NCI-H1105 treated with DMSO at 0.1 percent for 48 hours (cell line): ENCODE measurements around the gene NRIP1.

ENCODE experiments used
- DNase-seq: peaks from one replicate; lab custom pipeline; 2025; lab: John Stamatoyannopoulos, UW

The NRIP1 gene

GRCh38 chr21:15006594-15007230 lies 58.1 kb downstream of the NRIP1 start:
- DNase-seq: no peak

- no peak for DNase-seq
These were observed 59.4 kb downstream of the NRIP1 start for GRCh38 chr21:15005391-15005790.

GRCh38 chr21:15004721-15005370 lies 60.0 kb downstream of the NRIP1 start:
- DNase-seq: no peak

- DNase-seq: peak; percentile 94
These were observed 61.2 kb downstream of the NRIP1 start for GRCh38 chr21:15003463-15004135.

GRCh38 chr21:15001857-15002606 lies 62.8 kb downstream of the NRIP1 start:
- DNase-seq: no peak

- DNase-seq: no peak
These were observed 63.7 kb downstream of the NRIP1 start for GRCh38 chr21:15001113-15001512.

- no peak for DNase-seq
These were observed 64.7 kb downstream of the NRIP1 start for GRCh38 chr21:15000081-15000480.

- DNase-seq: no peak
These were observed 66.0 kb downstream of the NRIP1 start for GRCh38 chr21:14998784-14999183.

- DNase-seq: no peak
These were observed 66.5 kb downstream of the NRIP1 start for GRCh38 chr21:14998336-14998735.

GRCh38 chr21:14995695-14996490 lies 68.9 kb downstream of the NRIP1 start:
- DNase-seq: no peak

- DNase-seq: no peak
These were observed 69.6 kb downstream of the NRIP1 start for GRCh38 chr21:14995226-14995625.

GRCh38 chr21:14993115-14993514 lies 71.7 kb downstream of the NRIP1 start:
- no peak for DNase-seq

- no peak for DNase-seq
These were observed 72.8 kb downstream of the NRIP1 start for GRCh38 chr21:14991957-14992356.

- no peak for DNase-seq
These were observed 75.4 kb downstream of the NRIP1 start for GRCh38 chr21:14989359-14989758.

- DNase-seq: no peak
These were observed 76.0 kb downstream of the NRIP1 start for GRCh38 chr21:14988760-14989159.

- no peak for DNase-seq
These were observed 77.2 kb downstream of the NRIP1 start for GRCh38 chr21:14987370-14988170.

- no peak for DNase-seq
These were observed 79.5 kb downstream of the NRIP1 start for GRCh38 chr21:14985306-14985705.

GRCh38 chr21:14982336-14982735 lies 82.5 kb downstream of the NRIP1 start:
- no peak for DNase-seq

GRCh38 chr21:14981246-14981645 lies 83.6 kb downstream of the NRIP1 start:
- DNase-seq: no peak

GRCh38 chr21:14979264-14979663 lies 85.5 kb downstream of the NRIP1 start:
- DNase-seq: no peak

GRCh38 chr21:14977814-14978213 lies 87.0 kb downstream of the NRIP1 start:
- peak; percentile 94 for DNase-seq
